Peyer's patch (tissue), 4 donors: ENCODE measurements around the gene LTBP1. TPM values are rescaled to one million over a fixed set of nuclear protein-coding genes. Genes with fewer than 3 reads are reported as not detected.

Source experiments
- DNase-seq, 3 donors: peaks; one replicate each; pipeline ENCODE4 v3.0.0-alpha.2; 2017 to 2019
- H3K27ac ChIP-seq, 4 donors: fragments of 200-600 bp; sonication (generic); one replicate each; pipeline ENCODE4 v1.5.1; 2016 to 2019
- H3K27me3 ChIP-seq, 2 donors: fragments of 200-600 bp; sonication (generic); one replicate each; pipeline ENCODE4 v1.5.1; 2019
- H3K36me3 ChIP-seq, 3 donors: fragments of 200-600 bp; sonication (generic); one replicate each; pipeline ENCODE4 v1.5.1; 2016 to 2019
- H3K4me1 ChIP-seq, 4 donors: fragments of 200-600 bp; sonication (generic); one replicate each; pipeline ENCODE4 v1.5.1; 2016 to 2019
- H3K4me3 ChIP-seq, 4 donors: fragments of 200-600 bp; sonication (generic); 1 replicate in 3 of 4; 2 replicates in 1 of 4; pipeline ENCODE4 v1.5.1; 2016 to 2019; ENCODE audit warnings: mild to moderate bottlenecking in 1 of 4
- H3K9me3 ChIP-seq, 4 donors: fragments of 200-600 bp; sonication (generic); one replicate each; pipeline ENCODE4 v1.5.1; 2016 to 2019; ENCODE audit warnings: mild to moderate bottlenecking in 1 of 4
- POLR2A ChIP-seq, 2 donors: fragments of 450-650 bp; IDR thresholded peaks; one replicate each; pipeline ENCODE4 v1.5.1; 2017; ENCODE audit warnings: antibody characterized with exemption in 2 of 2, mild to moderate bottlenecking in 2 of 2, moderate library complexity in 2 of 2
- total RNA-seq, 4 donors: library from RNA; depleted of rRNA; stranded (reverse); fragments of >200 nt; gene quantifications; one replicate each; pipeline ENCODE4 v1.1.0, GENCODE V29; 2016
- TF ChIP-seq, protein P1 (sequence below), 6 experiments: fragments of 450-650 bp in 4 of 6; fragments of 200-600 bp in 2 of 6; sonication (generic) in 1 of 6; IDR thresholded peaks; one replicate each; pipeline ENCODE4 v1.5.1; 2017 to 2019; ENCODE audit warnings: antibody characterized with exemption in 6 of 6, mild to moderate bottlenecking in 3 of 6, moderate library complexity in 1 of 6

LTBP1 gene
- total RNA-seq, 4 donors from 2014 or later = 8.6 to 23.1 (median 13.1) TPM

DNA sequence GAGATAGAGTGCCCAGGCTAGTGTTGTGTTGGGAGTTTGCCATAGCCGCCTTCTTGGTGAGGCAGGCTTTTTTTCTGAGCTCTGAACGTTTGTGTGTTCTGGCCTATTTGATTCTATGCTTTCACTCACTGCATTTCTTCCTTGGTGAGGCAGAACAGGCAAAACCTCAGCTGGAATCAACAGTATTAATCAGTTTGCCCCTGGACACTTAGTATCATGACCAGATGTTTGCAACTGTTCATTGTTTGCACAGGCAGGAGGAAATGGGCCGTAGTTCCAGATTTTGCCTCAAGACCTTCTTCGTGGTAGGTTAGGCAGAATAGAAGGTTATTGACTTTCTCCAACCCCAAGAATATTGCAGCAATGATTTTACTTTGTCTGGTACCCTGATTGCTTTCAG, 311.6 kb downstream of the LTBP1 start:
- TF ChIP-seq, protein P1, sequence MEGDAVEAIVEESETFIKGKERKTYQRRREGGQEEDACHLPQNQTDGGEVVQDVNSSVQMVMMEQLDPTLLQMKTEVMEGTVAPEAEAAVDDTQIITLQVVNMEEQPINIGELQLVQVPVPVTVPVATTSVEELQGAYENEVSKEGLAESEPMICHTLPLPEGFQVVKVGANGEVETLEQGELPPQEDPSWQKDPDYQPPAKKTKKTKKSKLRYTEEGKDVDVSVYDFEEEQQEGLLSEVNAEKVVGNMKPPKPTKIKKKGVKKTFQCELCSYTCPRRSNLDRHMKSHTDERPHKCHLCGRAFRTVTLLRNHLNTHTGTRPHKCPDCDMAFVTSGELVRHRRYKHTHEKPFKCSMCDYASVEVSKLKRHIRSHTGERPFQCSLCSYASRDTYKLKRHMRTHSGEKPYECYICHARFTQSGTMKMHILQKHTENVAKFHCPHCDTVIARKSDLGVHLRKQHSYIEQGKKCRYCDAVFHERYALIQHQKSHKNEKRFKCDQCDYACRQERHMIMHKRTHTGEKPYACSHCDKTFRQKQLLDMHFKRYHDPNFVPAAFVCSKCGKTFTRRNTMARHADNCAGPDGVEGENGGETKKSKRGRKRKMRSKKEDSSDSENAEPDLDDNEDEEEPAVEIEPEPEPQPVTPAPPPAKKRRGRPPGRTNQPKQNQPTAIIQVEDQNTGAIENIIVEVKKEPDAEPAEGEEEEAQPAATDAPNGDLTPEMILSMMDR (IDR thresholded peaks at IDR 0.05) = no peak
- TF ChIP-seq POLR2A (IDR thresholded peaks at IDR 0.05) = no peak
- no peak for DNase-seq
- no peaks in the 10 kb centered on the region for H3K4me1 ChIP-seq
- H3K9me3 ChIP-seq = no peaks in the 10 kb centered on the region
- no peaks in the 10 kb centered on the region for H3K36me3 ChIP-seq
- no peak overlapping the region for H3K27ac ChIP-seq
- H3K4me3 ChIP-seq = no peak overlapping the region
- H3K27me3 ChIP-seq = no peaks in the 10 kb centered on the region

DNA sequence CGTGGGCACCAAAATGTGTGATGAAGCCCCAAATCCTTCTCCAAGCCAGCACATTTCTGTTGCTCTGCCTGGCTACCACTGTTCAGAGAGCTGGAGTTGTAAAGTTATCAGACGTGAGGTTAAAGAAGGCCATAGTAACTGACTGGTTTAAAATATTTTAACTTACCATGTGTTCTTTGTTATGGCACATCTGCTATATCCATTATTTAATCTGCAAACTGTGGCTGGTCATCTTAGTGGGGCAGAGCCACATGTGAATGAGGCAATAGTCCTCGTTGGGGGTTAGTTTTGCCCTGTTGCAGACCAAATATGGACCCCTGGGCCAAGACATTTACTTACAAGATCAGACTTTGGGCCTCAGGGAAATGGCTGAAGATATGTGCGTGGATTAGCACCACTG, 315.3 kb downstream of the LTBP1 start:
- H3K36me3 ChIP-seq = no peaks in the 10 kb centered on the region
- H3K4me3 ChIP-seq = no peak overlapping the region
- H3K9me3 ChIP-seq = no peaks in the 10 kb centered on the region
- H3K27me3 ChIP-seq = no peaks in the 10 kb centered on the region
- no peak for TF ChIP-seq POLR2A (IDR thresholded peaks at IDR 0.05)
- TF ChIP-seq, protein P1 (IDR thresholded peaks at IDR 0.05) = no peak
- no peaks in the 10 kb centered on the region for H3K4me1 ChIP-seq
- H3K27ac ChIP-seq = no peak overlapping the region
- no peak for DNase-seq

DNA sequence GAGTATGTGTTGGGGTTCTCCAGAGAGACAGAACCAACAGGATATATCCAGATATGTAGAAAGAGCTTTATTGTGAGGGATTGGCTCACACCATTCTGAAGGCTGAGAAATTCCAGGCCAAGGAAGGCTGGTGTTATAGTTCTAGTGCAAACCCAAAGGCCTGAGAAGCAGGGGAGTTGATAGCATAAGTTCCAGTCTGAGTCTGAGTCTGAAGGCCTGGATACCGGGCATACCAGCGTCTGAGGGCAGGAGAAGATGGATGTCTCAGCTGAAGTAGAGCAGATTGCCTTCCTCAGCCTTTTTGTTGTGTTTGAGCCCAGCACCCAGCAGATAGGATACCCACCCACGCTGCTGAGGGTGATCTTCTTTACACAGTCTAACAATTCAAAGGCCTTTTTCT, 318.0 kb downstream of the LTBP1 start:
- Histone ChIP-seq H3K36me3 (no peaks in the 10 kb centered on the region), H3K27me3 (no peaks in the 10 kb centered on the region), H3K4me1 (no peaks in the 10 kb centered on the region), H3K9me3 (no peaks in the 10 kb centered on the region), H3K4me3 (no peak overlapping the region), H3K27ac (no peak overlapping the region)
- TF ChIP-seq POLR2A (IDR thresholded peaks at IDR 0.05) = no peak
- TF ChIP-seq, protein P1 (IDR thresholded peaks at IDR 0.05) = no peak
- no peak for DNase-seq

DNA sequence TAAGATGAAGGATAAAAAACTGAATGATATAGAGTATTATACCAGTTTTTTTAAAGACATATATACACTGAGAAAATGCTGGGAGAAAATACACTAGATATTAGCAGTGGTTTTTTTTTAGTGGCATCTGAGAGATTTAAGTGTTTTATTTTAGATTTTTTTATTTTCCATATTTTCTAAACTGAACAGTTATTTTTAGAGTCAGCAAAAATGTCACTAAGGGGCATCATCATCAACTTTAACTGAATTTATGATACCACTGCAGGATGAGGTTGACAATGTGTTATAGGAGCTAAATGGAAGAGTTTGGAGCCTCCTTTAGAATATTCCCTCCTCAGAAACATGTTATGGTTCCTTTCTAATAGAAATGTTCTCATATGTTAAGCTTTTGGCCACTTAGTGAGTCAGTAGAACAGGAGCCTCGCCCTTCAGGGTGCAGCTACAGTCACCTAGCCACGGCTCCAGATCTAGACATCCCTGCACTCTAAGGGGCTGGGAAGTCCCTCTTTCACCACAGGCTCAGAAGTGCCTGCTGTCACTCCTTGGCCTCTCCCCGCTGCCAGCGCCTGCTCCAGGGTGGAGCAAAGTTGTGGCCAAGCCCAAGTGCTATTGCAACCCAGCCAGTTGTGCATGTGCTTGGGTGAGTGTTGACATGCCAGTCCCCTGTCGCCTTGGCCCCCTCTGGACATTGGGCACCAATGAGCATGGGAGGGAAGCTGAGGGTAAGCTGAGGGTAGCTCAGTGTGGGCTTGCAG, 319.0 kb downstream of the LTBP1 start:
- DNase-seq = no peak
- Histone ChIP-seq H3K9me3 (no peaks in the 10 kb centered on the region), H3K36me3 (no peaks in the 10 kb centered on the region), H3K4me3 (no peak overlapping the region), H3K4me1 (no peaks in the 10 kb centered on the region), H3K27me3 (no peaks in the 10 kb centered on the region), H3K27ac (no peak overlapping the region)
- TF ChIP-seq, protein P1 (IDR thresholded peaks at IDR 0.05) = no peak
- TF ChIP-seq POLR2A (IDR thresholded peaks at IDR 0.05) = no peak

DNA sequence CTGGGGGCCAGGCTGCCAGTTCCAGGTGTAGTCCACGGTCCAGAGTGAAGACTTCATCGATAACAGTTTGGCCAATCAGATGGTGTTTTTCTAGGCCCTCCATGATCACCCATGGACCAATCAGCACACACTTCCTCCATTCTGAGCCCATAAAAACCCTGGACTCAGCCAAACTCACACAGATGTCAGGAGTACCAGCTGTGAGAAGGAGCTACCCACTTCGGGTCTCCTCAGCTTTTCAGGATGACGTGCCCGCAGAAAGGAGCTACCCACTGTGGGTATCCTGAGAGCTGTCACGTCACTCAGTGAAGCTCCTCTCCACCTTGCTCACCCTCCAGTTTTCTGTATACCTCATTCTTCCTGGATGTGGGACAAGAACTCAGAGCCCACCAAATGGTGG, 319.7 kb downstream of the LTBP1 start:
- Histone ChIP-seq H3K4me3 (no peak overlapping the region), H3K4me1 (no peaks in the 10 kb centered on the region), H3K36me3 (no peaks in the 10 kb centered on the region), H3K27me3 (no peaks in the 10 kb centered on the region), H3K9me3 (no peaks in the 10 kb centered on the region), H3K27ac (no peak overlapping the region)
- DNase-seq = no peak
- no peak for TF ChIP-seq POLR2A (IDR thresholded peaks at IDR 0.05)
- TF ChIP-seq, protein P1 (IDR thresholded peaks at IDR 0.05) = no peak
